Prostate gland (tissue), 2 donors: ENCODE results near the gene TAB2. TPM values are rescaled to one million over a fixed set of nuclear protein-coding genes. Genes with fewer than 3 reads are reported as not detected.

Experiments
- DNase-seq: peaks from one replicate; pipeline ENCODE4 v3.0.0-alpha.2; 2019; ENCODE audit warnings: low spot score
- H3K27ac ChIP-seq, 2 donors: fragments of 200-600 bp; sonication (generic); 2 replicates each; pipeline ENCODE4 v1.5.1; 2017 to 2019
- H3K27me3 ChIP-seq: fragments of 200-600 bp; sonication (generic); replicated peaks from 2 replicates; pipeline ENCODE4 v1.5.1; 2019; ENCODE audit not compliant: insufficient read depth
- H3K36me3 ChIP-seq, 2 donors: fragments of 200-600 bp; sonication (generic); 1 replicate in 1 of 2; 2 replicates in 1 of 2; pipeline versions ENCODE4 v1.5.1 to v1.8.1; 2017 to 2019
- H3K4me1 ChIP-seq: fragments of 200-600 bp; sonication (generic); replicated peaks from 2 replicates; pipeline ENCODE4 v1.5.1; 2019
- H3K4me3 ChIP-seq, 2 donors: fragments of 200-600 bp; sonication (generic); 2 replicates each; pipeline ENCODE4 v1.5.1; 2017 to 2019
- H3K9me3 ChIP-seq: fragments of 200-600 bp; sonication (generic); 2 replicates; pipeline ENCODE4 v1.5.1; 2017
- POLR2A ChIP-seq: fragments of 450-650 bp; IDR thresholded peaks from one replicate; pipeline ENCODE4 v1.6.1; 2016; ENCODE audit warnings: antibody characterized with exemption, mild to moderate bottlenecking
- POLR2AphosphoS5 ChIP-seq: sonication (generic); formaldehyde crosslinking; IDR thresholded peaks from one replicate; pipeline ENCODE4 v1.6.1; 2017; ENCODE audit warnings: antibody characterized with exemption
- WGBS: methylation state at CpG from one replicate; pipeline ENCODE4 v1.1.5; 2018; 5-methylcytosine and 5-hydroxymethylcytosine counted together
- intact Hi-C: fragments of 100-400 bp; cut with DNase I; formaldehyde crosslinking; loops from one replicate; pipeline ENCODE4 v1.14.2; 2022
- total RNA-seq, 2 donors: library from RNA; depleted of rRNA; stranded (reverse); fragments of >200 nt; gene quantifications; one replicate each; pipeline ENCODE4 v1.1.0, GENCODE V29; 2016
- TF ChIP-seq, protein P1 (sequence below), 4 experiments: fragments of 200-600 bp in 2 of 4; fragments of 450-650 bp in 2 of 4; sonication (generic) in 2 of 4; IDR thresholded peaks; 1 replicate in 3 of 4; 2 replicates in 1 of 4; pipeline ENCODE4 v1.5.1; 2016 to 2019; ENCODE audit warnings: antibody characterized with exemption in 4 of 4, mild to moderate bottlenecking in 2 of 4, moderate library complexity in 2 of 4

TAB2 gene
- total RNA-seq, 2 donors from 2014 or later: 58.8 to 66.3 TPM

DNA sequence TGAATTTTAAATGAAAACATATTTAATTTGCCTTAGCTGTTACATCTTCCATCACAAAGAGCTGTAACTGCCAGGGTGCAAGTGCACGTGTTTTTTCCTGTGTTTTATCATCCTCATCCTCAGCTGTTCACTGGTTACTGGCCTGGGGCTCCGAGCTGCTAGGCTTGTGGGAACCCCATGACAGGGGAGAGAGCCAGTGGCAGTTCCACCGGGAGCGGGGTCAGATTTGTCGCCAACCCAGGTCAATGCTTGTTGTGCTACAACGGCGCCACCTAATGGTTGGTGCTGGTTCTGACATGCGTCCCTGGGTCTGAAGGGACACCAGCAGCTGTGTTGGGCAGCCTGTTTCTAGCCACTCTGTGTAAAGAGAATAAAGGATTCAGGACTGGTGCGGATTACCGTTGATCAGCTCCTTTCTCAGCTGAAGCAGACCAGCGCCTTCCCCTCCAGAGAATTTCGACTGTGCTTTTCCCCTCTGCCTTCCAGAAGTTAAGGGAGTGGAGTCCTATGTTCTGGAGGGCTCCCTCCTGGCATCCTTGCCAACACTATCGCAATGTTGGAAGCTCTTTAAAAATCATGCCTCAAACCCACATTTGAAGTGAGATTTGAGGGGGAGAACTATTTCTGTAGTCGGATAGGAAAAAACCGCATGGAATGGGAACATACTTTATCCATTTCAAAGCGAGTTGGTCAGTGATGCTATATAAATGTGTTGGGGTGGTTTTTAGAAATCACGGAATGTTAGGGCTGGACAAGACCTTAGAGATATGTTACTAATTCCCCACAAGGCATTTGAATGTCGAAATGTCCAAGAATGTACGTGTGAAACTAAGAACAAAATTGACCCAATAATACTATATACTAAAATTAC, 114.6 kb downstream of the TAB2 start:
- no peak overlapping the region for H3K4me3 ChIP-seq
- H3K36me3 ChIP-seq: no peaks in the 10 kb centered on the region
- intact Hi-C loops: loop anchor here (2.0 to 5.0 kb wide), 4 partner anchors 85 to 401 kb away; partner anchors contain the start of gene TAB2
- no peaks in the 10 kb centered on the region for H3K4me1 ChIP-seq
- no peaks in the 10 kb centered on the region for H3K27me3 ChIP-seq
- no peak overlapping the region for H3K27ac ChIP-seq
- TF ChIP-seq, protein P1, sequence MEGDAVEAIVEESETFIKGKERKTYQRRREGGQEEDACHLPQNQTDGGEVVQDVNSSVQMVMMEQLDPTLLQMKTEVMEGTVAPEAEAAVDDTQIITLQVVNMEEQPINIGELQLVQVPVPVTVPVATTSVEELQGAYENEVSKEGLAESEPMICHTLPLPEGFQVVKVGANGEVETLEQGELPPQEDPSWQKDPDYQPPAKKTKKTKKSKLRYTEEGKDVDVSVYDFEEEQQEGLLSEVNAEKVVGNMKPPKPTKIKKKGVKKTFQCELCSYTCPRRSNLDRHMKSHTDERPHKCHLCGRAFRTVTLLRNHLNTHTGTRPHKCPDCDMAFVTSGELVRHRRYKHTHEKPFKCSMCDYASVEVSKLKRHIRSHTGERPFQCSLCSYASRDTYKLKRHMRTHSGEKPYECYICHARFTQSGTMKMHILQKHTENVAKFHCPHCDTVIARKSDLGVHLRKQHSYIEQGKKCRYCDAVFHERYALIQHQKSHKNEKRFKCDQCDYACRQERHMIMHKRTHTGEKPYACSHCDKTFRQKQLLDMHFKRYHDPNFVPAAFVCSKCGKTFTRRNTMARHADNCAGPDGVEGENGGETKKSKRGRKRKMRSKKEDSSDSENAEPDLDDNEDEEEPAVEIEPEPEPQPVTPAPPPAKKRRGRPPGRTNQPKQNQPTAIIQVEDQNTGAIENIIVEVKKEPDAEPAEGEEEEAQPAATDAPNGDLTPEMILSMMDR (IDR thresholded peaks at IDR 0.05): peak; percentile 89 to 95 (median 94)
- TF ChIP-seq POLR2A (no peak), POLR2AphosphoS5 (peak; percentile 49)
- peak; percentile 87 for DNase-seq
- WGBS: 26% methylated on average over 19 of the region's 19 CpGs
- H3K9me3 ChIP-seq: no peaks in the 10 kb centered on the region

GRCh38 chr6:149433405-149433804, 115.9 kb downstream of the TAB2 start:
- no peak overlapping the region for H3K4me3 ChIP-seq
- WGBS: 60% methylated on average over 2 of the region's 2 CpGs
- H3K27me3 ChIP-seq: no peaks in the 10 kb centered on the region
- TF ChIP-seq POLR2AphosphoS5 (no peak), POLR2A (no peak)
- TF ChIP-seq, protein P1 (IDR thresholded peaks at IDR 0.05): no peak
- no peaks in the 10 kb centered on the region for H3K4me1 ChIP-seq
- DNase-seq: no peak
- intact Hi-C loops: loop anchor here (2.0 to 5.0 kb wide), 4 partner anchors 84 to 403 kb away; partner anchors contain the start of gene TAB2
- no peaks in the 10 kb centered on the region for H3K9me3 ChIP-seq
- H3K27ac ChIP-seq: no peak overlapping the region
- H3K36me3 ChIP-seq: no peaks in the 10 kb centered on the region

DNA sequence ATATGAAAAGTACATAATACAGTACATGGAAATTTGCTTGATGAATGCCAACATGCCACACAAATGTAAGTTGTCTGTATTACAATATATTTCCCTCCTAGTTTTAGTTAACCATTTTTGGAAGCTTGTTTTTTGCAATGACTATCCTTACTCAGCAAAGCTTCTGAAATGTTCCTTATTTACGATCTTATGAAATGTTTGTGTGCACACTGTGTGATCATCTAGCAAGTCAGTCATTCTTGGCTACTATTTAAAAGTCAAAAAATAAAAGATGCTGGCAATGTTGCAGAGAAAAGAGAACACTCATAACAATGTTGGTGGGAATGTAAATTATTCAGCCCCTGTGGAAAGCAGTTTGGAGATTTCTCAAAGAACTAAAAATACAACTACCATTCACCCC, 116.4 kb downstream of the TAB2 start:
- 10% methylated on average over 1 of the region's 1 CpG for WGBS
- H3K4me3 ChIP-seq: no peak overlapping the region
- intact Hi-C loops: loop anchor here (2.0 to 5.0 kb wide), 4 partner anchors 83 to 403 kb away; partner anchors contain the start of gene TAB2
- TF ChIP-seq POLR2AphosphoS5 (peak; percentile 34), POLR2A (no peak)
- H3K36me3 ChIP-seq: no peaks in the 10 kb centered on the region
- no peaks in the 10 kb centered on the region for H3K4me1 ChIP-seq
- no peak overlapping the region for H3K27ac ChIP-seq
- no peak for DNase-seq
- no peaks in the 10 kb centered on the region for H3K27me3 ChIP-seq
- no peaks in the 10 kb centered on the region for H3K9me3 ChIP-seq

DNA sequence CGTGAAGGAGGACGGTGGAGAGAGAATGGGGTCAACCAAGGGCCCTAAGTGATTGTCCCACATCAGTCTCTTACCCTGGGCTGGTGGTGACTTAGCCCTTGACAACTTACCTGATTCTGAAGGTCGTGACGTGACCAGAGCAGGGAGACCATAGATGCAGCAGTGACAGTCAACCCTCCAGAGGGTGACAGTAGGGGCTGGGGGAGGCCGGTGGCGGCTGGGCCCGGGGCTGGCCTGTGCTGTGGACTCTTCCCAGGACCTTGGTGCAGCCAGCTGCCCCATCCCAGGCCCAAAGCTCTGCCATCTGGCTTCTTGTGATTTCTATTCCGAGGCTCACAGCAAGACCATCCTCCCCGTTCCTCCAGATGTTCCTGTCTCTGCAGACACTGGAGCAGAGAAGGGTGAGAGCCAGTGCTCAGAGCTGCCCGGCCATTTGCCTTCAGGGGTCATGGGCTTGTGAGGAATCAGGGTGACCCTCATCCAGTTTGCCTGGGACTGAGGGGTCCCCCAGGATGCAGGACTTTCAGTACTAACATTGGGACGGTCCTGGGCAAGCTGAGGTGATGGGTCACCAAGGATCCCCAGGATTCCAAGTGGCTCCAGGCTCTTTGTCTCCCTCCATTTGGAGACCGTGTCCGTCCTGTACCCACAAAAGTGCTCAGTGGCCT, 118.5 kb downstream of the TAB2 start:
- H3K4me1 ChIP-seq: no peaks in the 10 kb centered on the region
- no peaks in the 10 kb centered on the region for H3K36me3 ChIP-seq
- no peak overlapping the region for H3K27ac ChIP-seq
- no peak overlapping the region for H3K4me3 ChIP-seq
- TF ChIP-seq, protein P1 (IDR thresholded peaks at IDR 0.05): no peak
- TF ChIP-seq POLR2AphosphoS5: no peak
- no peak for TF ChIP-seq POLR2A
- intact Hi-C loops: no loop called here
- H3K9me3 ChIP-seq: no peaks in the 10 kb centered on the region
- WGBS: 96% methylated on average over 12 of the region's 13 CpGs
- no peak for DNase-seq
- no peaks in the 10 kb centered on the region for H3K27me3 ChIP-seq

GRCh38 chr6:149436647-149437046, 119.1 kb downstream of the TAB2 start:
- H3K36me3 ChIP-seq: no peaks in the 10 kb centered on the region
- TF ChIP-seq POLR2AphosphoS5 (no peak), POLR2A (no peak)
- TF ChIP-seq, protein P1 (IDR thresholded peaks at IDR 0.05): no peak
- H3K4me1 ChIP-seq: no peaks in the 10 kb centered on the region
- DNase-seq: no peak
- no peak overlapping the region for H3K4me3 ChIP-seq
- 93% methylated on average over 12 of the region's 12 CpGs for WGBS
- intact Hi-C loops: no loop called here
- no peaks in the 10 kb centered on the region for H3K27me3 ChIP-seq
- H3K9me3 ChIP-seq: no peaks in the 10 kb centered on the region
- no peak overlapping the region for H3K27ac ChIP-seq
